Measurements from ENCODE around the gene PFAS.
A peak's percentile ranks its signal among the peaks of the same experiment; 100 is the strongest.

Gene PFAS

GRCh38 chr17:8268550-8269298, 19.6 kb downstream of the PFAS start:
- DNase-seq (ENCODE audit: low spot score), result no peak

DNA sequence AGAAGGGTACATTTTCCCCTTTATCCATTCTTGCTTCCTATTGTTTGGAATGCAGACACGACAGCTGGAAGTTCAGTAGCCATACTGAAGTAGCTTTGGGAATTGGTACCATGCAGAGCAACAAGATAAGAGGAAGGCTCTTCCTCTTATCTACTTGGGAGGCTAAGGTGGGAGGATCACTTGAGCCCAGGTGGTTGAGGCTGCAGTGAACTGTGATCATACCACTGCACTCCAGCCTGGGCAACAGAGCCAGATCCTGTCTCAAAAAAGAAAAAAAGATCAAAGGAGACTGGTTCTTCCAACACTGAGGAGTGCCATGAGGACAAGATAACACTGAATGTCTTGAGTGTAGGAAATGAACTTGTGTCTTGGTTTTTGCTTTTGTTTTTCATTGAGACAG, 23.3 kb downstream of the PFAS start:
- no peak for DNase-seq (ENCODE audit: low spot score)

DNA sequence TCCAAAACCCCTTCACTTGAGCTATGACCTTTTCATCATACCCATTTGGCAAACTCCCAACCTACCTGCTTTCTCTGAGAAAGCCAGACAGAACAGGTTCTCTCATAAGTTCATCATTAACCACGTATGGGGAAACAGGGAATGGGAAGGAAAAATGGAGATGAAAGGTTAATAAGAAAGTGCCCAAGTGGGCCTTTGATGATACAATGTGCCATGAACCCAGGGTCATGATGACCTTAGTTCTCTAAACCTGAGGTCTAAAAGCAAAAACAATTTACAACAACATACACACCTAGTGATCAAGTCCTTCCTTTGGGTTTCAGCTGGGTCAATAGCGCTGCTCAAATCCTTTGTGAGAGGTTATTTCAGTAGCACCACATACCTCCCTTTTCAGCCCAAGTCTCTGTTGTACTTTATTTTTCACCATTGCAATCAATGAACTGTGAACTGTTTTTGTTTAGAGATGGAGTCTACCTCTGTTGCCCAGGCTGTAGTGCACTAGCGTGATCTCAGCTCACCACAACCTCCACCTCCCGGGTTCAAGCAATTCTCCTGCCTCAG, 24.9 kb downstream of the PFAS start:
- DNase-seq (ENCODE audit: low spot score), result no peak

DNA sequence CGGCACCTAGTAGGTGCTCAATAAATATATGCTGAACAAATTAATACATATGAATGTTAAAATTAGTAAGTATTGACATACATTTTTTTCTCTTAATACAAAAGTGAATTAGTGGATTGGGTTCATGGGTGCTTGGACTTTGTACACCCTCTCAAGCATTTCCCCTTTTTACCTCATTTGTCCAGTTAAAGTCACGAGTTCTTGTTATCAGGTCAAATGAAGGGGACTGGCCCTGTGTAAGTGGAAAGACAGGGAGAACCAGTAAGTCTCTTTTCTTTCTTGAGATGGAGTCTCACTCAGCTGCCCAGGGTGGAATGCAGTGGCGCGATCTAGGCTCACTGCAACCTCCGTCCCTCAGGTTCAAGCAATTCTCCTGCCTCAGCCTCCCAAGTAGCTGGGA, 25.7 kb downstream of the PFAS start:
- DNase-seq (ENCODE audit: low spot score), result no peak

DNA sequence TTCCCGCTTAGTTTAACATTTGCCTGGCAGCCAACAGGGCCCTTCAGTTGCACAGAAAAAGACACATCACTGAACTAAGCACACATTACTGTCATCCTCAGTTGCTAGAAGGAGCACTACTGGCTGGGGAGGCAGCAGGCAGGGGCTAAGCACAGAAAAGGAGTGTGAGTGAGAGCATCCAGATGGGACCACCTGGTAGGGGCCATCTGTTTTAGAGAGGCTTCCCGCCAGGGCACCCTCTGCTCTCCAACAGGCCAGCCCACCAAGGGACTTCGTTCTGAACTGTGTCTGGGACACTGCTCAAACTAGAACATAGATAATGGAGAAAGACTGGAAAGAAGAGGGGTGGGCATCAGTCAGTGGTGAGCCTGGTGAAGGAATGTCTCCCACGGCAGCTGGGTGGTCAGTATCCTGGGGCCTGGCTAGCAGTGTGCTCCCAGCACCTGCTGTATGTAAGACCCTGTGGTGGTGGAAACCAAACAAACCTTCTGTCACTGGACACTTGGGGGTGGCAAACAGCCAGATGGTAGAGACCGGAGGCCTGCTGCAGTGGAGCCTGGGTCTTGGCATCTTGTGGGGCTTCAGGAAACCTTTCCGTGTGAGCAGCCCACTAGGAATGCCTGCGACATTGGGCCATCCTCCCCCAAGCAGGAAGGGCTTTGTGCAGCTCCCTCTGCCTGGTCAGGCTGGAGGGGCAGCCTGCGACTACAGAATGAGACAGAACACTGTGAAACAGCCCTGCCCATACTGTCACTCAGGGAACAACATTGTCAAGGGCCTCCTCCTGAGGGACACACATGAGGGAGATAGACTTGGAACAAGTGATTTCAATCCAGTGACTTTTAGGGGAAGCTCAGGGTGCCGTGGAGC, 26.6 kb downstream of the PFAS start:
- peak; percentile 17 for DNase-seq (ENCODE audit: low spot score)

DNA sequence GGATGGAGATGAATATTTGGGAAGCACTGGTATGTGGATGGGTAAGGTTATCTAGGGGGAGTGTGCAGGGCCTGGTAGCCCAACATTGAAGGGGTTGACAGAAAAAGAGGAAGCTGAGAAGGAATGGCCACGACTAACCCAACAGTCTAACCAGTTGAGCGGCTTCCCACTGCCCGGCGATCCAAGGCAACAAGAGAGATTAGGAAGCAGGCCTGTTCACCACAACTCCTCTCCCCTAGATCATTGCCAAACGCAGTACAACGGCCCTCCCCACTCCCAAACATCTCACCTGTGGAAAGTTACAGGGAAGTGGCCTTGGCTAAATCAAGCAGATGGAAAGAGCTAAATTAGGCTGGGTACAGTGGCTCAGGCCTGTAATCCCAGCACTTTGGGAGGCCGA, 28.2 kb downstream of the PFAS start:
- no peak for DNase-seq (ENCODE audit: low spot score)

GRCh38 chr17:8282345-8282744, 33.3 kb downstream of the PFAS start:
- no peak for DNase-seq (ENCODE audit: low spot score)

GRCh38 chr17:8283356-8283755, 34.3 kb downstream of the PFAS start:
- no peak for DNase-seq (ENCODE audit: low spot score)

- DNase-seq (ENCODE audit: low spot score), result no peak
Observed at GRCh38 chr17:8284126-8284525, 35.0 kb downstream of the PFAS start.

GRCh38 chr17:8285270-8286181, 36.4 kb downstream of the PFAS start:
- no peak for DNase-seq (ENCODE audit: low spot score)

- DNase-seq (ENCODE audit: low spot score), result no peak
Observed at GRCh38 chr17:8287651-8288335, 38.7 kb downstream of the PFAS start.

DNA sequence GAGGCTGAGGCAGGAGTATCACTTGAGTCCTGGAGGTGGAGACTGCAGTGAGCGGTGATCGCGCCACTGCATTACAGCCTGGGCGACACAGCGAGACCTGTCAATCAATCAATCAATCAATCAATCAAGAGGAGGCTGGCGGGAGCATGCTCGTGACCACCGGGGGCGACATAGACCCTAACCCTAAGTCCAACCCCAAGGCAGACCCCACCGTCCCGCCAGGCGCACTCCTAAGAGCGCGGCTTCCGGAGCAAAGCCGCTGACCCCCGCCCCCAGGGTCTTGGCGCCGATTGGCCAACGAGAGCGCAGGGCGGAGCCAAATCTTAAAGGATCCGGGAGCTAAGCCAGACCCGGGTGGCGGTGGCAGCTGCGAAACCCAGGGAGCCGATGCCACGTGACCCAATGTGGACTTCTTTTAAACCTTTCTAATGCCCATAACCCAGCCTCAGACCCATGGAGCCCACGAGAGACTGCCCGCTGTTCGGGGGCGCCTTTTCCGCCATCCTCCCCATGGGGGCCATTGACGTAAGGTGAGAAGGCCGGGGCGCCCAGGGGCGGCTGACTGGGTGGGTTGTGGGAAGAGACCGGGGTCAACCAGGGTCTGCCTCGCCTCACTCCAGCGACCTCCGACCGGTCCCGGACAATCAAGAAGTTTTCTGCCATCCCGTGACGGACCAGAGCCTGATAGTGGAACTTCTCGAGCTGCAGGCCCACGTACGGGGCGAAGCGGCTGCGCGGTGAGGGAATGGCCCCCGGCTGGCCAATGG, 39.4 kb downstream of the PFAS start, which contains the start of gene RANGRF:
Gene RANGRF, plus strand, starts transcription at position 335 of the 767 bp plus-strand sequence. Its CDS starts 119 bp downstream, at position 454.
- peak; percentile 97 for DNase-seq (ENCODE audit: low spot score)

GRCh38 chr17:8289103-8289397, 40.0 kb downstream of the PFAS start:
- DNase-seq (ENCODE audit: low spot score), result no peak

DNA sequence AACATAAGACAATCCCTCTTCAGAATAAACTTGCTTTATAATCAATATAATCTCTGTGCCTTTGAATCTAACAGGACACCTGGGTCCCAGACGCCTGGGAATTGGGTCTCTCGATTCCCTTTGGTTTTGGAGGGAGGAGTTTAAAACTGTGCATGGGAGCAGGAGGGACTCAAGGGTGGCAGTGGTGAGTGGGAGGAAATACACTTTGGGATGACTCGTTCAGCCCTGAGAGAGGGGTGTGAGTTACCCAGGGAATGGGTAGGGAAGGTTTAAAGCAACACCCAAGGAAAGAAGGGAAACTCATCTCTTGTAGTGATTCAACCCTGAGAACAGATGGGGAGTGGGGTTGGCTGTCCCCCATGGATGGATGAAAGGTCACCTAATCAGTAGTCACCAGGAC, 41.0 kb downstream of the PFAS start:
- no peak for DNase-seq (ENCODE audit: low spot score)

DNA sequence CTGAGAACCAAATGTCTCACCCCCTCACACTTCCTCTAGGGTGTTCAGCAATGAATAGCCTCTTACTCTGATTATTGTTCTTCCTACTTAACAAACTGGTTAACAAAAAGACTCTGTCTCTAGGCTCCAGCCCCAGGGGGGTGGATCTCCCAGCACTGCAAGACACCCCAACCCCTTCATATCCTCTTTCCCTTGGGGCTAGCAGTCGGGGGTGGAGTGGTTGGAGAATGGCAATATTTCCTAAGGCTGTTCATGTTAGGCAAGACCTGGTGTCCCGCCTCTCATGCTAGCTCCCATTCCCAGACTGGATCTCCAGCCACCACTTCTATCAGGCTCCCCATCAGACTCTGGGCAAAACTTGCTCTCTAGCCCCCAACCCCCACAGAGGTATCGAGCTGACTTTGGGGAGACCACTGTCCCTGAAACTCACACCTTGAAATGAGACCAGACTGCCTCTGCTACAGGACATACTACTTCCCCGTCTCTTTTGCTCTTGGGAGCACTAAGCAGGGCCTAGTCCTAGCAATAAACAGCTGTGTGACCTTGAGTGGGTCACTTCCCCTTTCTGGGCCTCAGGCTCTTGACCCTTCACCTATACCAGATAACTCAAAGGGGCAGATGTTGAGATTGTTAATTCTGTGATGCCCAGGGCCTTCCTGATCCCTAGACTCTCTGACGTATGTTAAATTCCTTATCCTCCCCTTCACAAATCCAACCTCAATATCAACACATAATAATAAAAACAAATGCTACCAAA, 43.7 kb downstream of the PFAS start:
- DNase-seq (ENCODE audit: low spot score), result no peak

- no peak for DNase-seq (ENCODE audit: low spot score)
Observed at GRCh38 chr17:8294361-8294760, 45.3 kb downstream of the PFAS start.

GRCh38 chr17:8294814-8295316, 45.8 kb downstream of the PFAS start:
- no peak for DNase-seq (ENCODE audit: low spot score)

DNA sequence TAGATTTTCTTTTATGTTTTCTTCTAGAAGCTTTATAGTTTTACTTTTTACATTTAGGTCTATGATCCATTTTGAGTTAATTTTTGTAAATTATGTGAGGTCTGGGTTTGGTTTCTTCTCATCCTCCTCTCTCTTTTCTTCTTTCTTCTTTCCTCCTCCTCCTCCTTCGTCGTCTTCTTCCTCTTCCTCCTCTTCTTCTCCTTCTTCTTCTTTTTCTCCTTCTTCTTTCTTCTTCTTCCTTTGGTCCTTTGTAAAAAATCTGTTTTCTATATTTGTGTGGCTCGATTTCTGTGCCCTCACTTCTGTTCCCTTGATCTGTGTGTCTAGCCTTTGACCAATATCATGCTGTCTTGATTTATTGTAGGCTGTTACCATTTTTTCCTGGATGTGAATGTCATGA, 51.1 kb downstream of the PFAS start:
- no peak for DNase-seq (ENCODE audit: low spot score)

- peak; percentile 84 for DNase-seq (ENCODE audit: low spot score)
Observed at GRCh38 chr17:8300627-8301242, 51.6 kb downstream of the PFAS start.

Data from iPS-NIHi11 (cell line).